Ectodermal cell (in vitro differentiated cells): Measurements from ENCODE around the gene VWA8.
"Not testable (repeated sequence)": the region's sequence is repeated elsewhere in the genome, so short reads cannot be mapped to it uniquely, and the experiment has no call there.

ENCODE experiments used
- H3K27ac ChIP-seq: 2 replicates; pipeline ENCODE4 v1.7.0; 2013; ENCODE audit warnings: mild to moderate bottlenecking, low read depth, low read length; ENCODE audit not compliant: insufficient read depth, poor library complexity, severe bottlenecking
- H3K27me3 ChIP-seq: 2 replicates; pipeline ENCODE4 v1.7.0; 2013; ENCODE audit warnings: mild to moderate bottlenecking, low read length; ENCODE audit not compliant: insufficient read depth, control insufficient read depth, poor library complexity, severe bottlenecking
- H3K36me3 ChIP-seq: one replicate; pipeline ENCODE4 v1.7.0; 2013; ENCODE audit warnings: low read length; ENCODE audit not compliant: control insufficient read depth, insufficient read depth
- H3K4me1 ChIP-seq: one replicate; pipeline ENCODE4 v1.7.0; 2013; ENCODE audit warnings: low read length; ENCODE audit not compliant: control insufficient read depth, insufficient read depth
- H3K4me3 ChIP-seq: 2 replicates; pipeline ENCODE4 v1.7.0; 2013; ENCODE audit warnings: low read depth, low read length, control low read depth; ENCODE audit not compliant: insufficient read depth
- H3K9me3 ChIP-seq: 2 replicates; pipeline ENCODE4 v1.7.0; 2013; ENCODE audit warnings: mild to moderate bottlenecking, low read length, moderate library complexity; ENCODE audit not compliant: control insufficient read depth
- WGBS, 2 experiments: methylation state at CpG; one replicate each; pipeline ENCODE4 v1.1.7; 2013; ENCODE audit warnings: missing lambda C conversion rate in 2 of 2; 5-methylcytosine and 5-hydroxymethylcytosine counted together

The VWA8 gene

DNA sequence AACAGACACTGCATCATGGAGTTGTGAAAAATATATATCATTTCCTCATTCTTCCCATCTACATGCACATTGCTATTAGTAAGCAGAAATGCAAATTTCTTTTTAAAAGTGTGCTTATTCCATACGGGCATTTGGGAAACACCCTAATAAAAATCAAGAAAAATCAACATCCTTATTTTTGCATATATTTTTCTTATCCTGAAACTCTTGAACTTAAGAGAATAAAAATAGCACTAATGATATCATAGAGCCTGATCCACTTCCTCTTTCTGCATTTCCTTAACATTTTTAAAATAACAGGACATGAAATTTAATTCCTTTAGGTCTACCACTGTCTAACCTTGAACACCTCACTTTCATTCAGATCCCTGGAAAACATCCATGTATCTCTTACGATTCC, 123.3 kb downstream of the VWA8 start:
- Histone ChIP-seq H3K27ac (no peak overlapping the region), H3K4me3 (no peak overlapping the region), H3K27me3 (no peaks in the 10 kb centered on the region), H3K4me1 (no peaks in the 10 kb centered on the region), H3K36me3 (no peaks in the 10 kb centered on the region), H3K9me3 (no peaks in the 10 kb centered on the region)
- 93% methylated on average over 2 of the region's 2 CpGs; no CpG with 5 or more reads in 1 of the 2 experiments for WGBS, 2 experiments

DNA sequence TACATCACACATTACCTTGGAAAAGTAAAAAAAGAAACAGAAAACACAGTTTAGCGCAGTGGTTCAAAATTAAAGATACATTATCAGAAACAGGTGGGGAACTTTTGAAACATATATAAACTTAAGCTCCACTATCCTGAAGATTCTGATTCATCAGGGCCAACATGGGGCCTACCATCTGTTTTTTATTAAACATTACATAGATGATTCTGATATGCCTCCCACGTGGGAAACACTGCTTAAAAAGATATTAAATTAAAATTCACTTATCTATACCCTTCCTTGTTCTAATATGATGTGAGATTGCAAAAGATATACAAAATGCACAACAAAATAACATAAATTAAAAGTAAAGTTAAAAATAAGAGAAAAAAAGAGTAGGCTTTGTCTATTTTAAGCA, 125.0 kb downstream of the VWA8 start:
- Histone ChIP-seq H3K27me3 (no peaks in the 10 kb centered on the region), H3K9me3 (no peaks in the 10 kb centered on the region), H3K27ac (no peak overlapping the region), H3K4me3 (no peak overlapping the region), H3K36me3 (no peaks in the 10 kb centered on the region), H3K4me1 (no peaks in the 10 kb centered on the region)
- 60% methylated on average over 1 of the region's 2 CpGs; no CpG with 5 or more reads in 1 of the 2 experiments for WGBS, 2 experiments

DNA sequence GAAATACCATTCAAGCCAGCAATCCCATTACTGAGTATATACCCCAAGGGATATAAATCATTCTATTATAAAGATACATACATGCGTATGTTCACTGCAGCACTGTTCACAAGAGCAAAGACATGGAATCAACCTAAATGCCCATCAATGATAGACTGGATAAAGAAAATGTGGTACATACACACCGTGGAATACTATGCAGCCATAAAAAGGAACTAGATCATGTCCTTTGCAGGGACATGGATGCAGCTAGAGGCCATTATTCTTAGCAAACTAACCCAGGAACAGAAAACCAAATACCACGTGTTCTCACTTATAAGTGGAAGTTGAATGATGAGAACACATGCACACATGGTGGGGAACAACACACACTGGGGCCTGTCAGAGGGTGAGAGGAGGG, 126.2 kb downstream of the VWA8 start:
- H3K4me3 ChIP-seq, H3K36me3 ChIP-seq, H3K4me1 ChIP-seq, H3K9me3 ChIP-seq, H3K27me3 ChIP-seq, H3K27ac ChIP-seq: not testable (repeated sequence)
- 93 to 97% methylated on average over 3 of the region's 3 CpGs for WGBS, 2 experiments

DNA sequence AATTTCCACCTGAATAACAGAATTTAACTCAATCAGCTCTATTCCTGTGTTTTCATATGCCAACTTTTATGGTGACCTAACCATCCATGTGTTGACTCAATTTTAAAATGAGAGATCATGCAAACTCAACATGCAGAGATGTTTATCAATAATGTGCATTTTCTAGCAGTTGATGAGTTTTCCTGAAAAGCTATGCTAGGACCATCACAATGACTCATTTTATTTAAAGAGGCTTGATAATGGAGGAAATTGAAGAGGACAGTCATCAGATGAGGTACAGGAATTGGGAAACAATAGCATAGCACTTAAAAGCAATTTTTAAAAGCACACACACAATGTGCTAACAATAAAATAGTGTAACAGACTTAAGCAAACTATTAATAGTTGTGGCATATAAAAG, 127.1 kb downstream of the VWA8 start:
- no peaks in the 10 kb centered on the region for H3K27me3 ChIP-seq
- peaks cover 4% of the 10 kb centered on the region for H3K36me3 ChIP-seq
- no peaks in the 10 kb centered on the region for H3K4me1 ChIP-seq
- no peaks in the 10 kb centered on the region for H3K9me3 ChIP-seq
- H3K27ac ChIP-seq: no peak overlapping the region
- no peak overlapping the region for H3K4me3 ChIP-seq

DNA sequence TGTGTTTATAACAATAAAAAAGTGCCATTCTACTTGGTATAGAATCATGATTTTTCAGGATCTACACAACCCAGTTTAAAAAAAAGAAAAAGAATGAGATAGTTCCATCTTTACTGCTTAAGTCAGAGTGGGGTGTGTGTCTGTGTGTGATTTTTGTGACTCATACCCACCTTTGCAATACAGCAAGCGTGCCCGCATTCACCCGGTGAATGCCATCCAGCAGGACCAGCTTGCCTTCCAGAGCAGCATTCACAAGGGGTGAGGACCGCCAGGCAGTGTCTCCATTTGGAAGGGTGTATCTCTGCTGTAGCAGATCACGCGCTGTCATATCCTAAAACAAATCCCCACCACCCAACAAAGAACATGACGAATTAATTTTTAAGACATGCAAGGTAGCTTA, 127.7 kb downstream of the VWA8 start:
- Histone ChIP-seq H3K9me3 (no peaks in the 10 kb centered on the region), H3K27me3 (no peaks in the 10 kb centered on the region), H3K4me3 (no peak overlapping the region), H3K4me1 (no peaks in the 10 kb centered on the region), H3K36me3 (peaks cover 4% of the 10 kb centered on the region), H3K27ac (no peak overlapping the region)
- 93 to 98% methylated on average over 7 of the region's 7 CpGs for WGBS, 2 experiments

DNA sequence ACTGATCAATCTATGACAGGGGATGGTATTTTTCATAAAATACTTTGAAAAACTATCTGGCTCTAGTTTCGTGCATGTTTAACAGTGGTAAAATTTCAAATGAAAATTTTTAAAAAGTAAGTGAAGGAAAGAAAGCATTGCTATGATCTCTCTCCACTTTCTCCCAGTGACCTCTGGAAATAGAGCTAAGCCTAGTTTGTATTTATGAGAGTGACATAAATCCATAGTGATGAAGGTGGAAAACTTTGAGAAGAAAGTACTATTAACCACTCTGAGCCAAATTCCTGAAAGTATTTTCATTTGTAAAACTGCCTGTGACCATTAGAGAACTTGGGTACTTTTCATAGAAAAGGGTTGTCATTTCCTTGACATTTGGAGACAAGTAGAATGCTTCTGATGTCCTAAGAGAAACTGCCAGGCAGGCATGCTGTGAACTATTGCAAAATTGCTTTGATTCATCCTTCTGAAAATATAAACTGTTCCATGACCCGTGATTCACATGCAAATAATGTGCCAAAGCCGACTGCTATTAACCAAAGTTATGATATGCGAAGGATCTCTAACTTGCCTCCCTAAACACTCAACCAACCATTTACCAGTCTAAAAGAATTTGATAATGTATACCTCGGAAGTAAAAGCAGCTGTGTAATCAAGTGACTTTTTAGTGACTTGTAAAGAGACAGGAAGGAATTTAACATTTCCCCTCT, 133.2 kb downstream of the VWA8 start:
- Histone ChIP-seq H3K9me3 (no peaks in the 10 kb centered on the region), H3K36me3 (peaks cover 4% of the 10 kb centered on the region), H3K27me3 (no peaks in the 10 kb centered on the region), H3K27ac (no peak overlapping the region), H3K4me1 (no peaks in the 10 kb centered on the region), H3K4me3 (no peak overlapping the region)
- 89 to 90% methylated on average over 4 to 5 of the region's 5 CpGs for WGBS, 2 experiments

DNA sequence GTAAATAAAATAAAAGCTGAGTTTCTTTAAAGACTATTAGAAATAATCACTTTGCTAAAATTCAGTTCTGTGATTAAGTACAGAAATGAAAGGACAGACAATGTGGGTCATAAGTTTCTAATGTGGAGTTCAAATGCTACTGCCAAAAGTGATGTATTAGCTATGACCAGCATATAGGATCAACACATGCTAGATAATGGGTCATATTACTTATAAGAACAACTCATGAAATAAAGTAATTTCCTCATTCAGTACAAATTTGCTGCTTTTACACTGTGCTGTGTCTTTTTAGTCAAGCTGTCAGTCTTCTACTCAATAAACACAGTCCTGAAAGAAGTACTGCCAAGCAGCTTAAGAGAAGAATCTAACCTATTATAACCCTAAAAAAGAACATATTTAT, 135.2 kb downstream of the VWA8 start:
- Histone ChIP-seq H3K4me1 (no peaks in the 10 kb centered on the region), H3K27ac (no peak overlapping the region), H3K36me3 (peaks cover 4% of the 10 kb centered on the region), H3K9me3 (no peaks in the 10 kb centered on the region), H3K27me3 (no peaks in the 10 kb centered on the region), H3K4me3 (no peak overlapping the region)

DNA sequence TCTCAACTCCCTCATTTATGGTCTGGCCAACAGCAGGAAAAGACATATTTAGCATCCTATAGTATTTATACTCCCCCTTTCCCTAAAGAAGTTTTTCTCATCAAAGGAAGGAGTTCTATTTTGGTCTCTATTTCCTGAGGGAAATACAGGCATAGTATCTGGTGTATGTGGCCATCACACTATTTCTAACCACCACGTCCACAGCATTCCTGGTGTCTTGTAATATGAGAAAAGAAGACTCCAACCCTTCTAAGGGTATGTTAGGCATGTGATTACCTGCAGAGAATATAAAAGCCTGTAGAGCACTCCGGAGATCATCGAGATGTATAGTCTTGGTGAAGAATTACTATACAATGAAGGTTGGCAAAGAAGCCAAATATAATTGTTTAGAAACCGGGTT, 137.4 kb downstream of the VWA8 start:
- H3K4me1 ChIP-seq: no peaks in the 10 kb centered on the region
- H3K36me3 ChIP-seq: no peaks in the 10 kb centered on the region
- no peak overlapping the region for H3K4me3 ChIP-seq
- no peaks in the 10 kb centered on the region for H3K9me3 ChIP-seq
- 93 to 94% methylated on average over 3 of the region's 4 CpGs for WGBS, 2 experiments
- no peak overlapping the region for H3K27ac ChIP-seq
- no peaks in the 10 kb centered on the region for H3K27me3 ChIP-seq

DNA sequence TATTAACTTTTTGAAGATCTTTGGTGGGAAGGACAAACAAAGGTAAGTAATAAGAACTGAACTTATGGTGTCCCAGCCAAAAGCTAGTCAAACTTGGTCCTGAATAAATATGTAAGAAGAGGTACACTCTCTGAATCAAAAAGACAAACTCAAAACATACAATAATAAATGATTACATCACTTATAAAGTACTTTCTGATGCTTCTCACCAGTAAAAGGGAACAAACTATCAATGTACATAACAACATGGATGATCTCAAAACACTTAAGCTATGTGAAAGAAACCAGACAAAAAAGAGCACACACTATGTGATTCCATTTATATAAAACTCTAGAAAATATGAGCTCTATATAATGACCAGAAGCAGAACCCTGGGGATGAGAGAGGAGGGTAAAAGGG, 138.3 kb downstream of the VWA8 start:
- H3K36me3 ChIP-seq: no peaks in the 10 kb centered on the region
- H3K4me3 ChIP-seq: no peak overlapping the region
- H3K4me1 ChIP-seq: no peaks in the 10 kb centered on the region
- H3K27me3 ChIP-seq: no peaks in the 10 kb centered on the region
- no peak overlapping the region for H3K27ac ChIP-seq
- no peaks in the 10 kb centered on the region for H3K9me3 ChIP-seq

DNA sequence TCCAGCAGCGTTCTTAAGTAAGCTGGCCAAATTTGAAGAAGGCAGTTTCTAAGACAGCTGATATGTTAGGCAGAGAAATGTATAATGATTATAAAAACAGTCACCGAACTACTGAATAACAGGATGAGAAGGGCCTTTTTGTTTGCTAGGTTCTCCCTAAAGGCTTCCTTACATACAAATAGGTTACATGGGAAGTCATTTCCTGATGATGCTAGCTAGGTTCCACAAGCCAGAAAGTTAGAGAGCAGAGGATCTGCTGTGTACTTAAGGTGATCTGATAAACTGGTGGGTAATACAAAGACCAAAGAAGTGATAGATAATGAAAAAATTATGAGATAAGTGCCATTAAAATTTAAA, 139.7 kb downstream of the VWA8 start:
- no peaks in the 10 kb centered on the region for H3K36me3 ChIP-seq
- WGBS, 2 experiments: 73 to 82% methylated on average over 2 of the region's 2 CpGs
- H3K4me1 ChIP-seq: no peaks in the 10 kb centered on the region
- H3K9me3 ChIP-seq: no peaks in the 10 kb centered on the region
- no peak overlapping the region for H3K27ac ChIP-seq
- H3K4me3 ChIP-seq: no peak overlapping the region
- no peaks in the 10 kb centered on the region for H3K27me3 ChIP-seq
